ENCODE measurements around the gene SRSF9.
A peak's percentile ranks its signal among the peaks of the same experiment; 100 is the strongest.

Gene SRSF9

DNA sequence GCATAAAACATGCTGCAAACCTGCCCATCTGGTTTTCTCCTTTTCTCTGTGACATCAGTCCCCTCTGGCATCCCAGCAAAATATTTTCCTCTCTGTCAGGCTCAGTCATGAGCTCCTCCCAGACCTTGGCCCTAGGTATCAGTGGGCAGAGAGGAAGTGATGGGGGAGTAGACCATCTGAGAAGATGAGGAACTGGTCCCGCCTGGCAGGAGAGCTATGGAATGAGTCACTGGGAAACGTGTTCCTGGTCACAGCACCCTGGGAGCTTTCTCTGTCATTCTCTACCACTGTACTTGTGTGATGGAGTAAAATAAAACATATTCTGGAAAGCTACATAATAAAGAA, 5.0 kb upstream of the SRSF9 start:
- DNase-seq (ENCODE audit: low spot score) (peak; percentile 85), ATAC-seq (ENCODE audit: low read depth) (peak; percentile 90)
- Histone ChIP-seq H3K27me3 (ENCODE audit: insufficient read depth, poor library complexity, severe bottlenecking) (no peaks in the 10 kb centered on the region), H3K4me3 (ENCODE audit: severe bottlenecking) (no peak overlapping the region), H3K36me3 (ENCODE audit: low read depth) (no peaks in the 10 kb centered on the region), H3K27ac (ENCODE audit: poor library complexity, severe bottlenecking) (peak overlapping the region; percentile 71), H3K4me1 (ENCODE audit: insufficient read depth, poor library complexity, severe bottlenecking) (peaks cover 19% of the 10 kb centered on the region), H3K9me3 (ENCODE audit: severe bottlenecking) (no peaks in the 10 kb centered on the region)
- TF ChIP-seq, protein P1, sequence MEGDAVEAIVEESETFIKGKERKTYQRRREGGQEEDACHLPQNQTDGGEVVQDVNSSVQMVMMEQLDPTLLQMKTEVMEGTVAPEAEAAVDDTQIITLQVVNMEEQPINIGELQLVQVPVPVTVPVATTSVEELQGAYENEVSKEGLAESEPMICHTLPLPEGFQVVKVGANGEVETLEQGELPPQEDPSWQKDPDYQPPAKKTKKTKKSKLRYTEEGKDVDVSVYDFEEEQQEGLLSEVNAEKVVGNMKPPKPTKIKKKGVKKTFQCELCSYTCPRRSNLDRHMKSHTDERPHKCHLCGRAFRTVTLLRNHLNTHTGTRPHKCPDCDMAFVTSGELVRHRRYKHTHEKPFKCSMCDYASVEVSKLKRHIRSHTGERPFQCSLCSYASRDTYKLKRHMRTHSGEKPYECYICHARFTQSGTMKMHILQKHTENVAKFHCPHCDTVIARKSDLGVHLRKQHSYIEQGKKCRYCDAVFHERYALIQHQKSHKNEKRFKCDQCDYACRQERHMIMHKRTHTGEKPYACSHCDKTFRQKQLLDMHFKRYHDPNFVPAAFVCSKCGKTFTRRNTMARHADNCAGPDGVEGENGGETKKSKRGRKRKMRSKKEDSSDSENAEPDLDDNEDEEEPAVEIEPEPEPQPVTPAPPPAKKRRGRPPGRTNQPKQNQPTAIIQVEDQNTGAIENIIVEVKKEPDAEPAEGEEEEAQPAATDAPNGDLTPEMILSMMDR (IDR thresholded peaks at IDR 0.05; ENCODE audit: poor library complexity, severe bottlenecking), result no peak

DNA sequence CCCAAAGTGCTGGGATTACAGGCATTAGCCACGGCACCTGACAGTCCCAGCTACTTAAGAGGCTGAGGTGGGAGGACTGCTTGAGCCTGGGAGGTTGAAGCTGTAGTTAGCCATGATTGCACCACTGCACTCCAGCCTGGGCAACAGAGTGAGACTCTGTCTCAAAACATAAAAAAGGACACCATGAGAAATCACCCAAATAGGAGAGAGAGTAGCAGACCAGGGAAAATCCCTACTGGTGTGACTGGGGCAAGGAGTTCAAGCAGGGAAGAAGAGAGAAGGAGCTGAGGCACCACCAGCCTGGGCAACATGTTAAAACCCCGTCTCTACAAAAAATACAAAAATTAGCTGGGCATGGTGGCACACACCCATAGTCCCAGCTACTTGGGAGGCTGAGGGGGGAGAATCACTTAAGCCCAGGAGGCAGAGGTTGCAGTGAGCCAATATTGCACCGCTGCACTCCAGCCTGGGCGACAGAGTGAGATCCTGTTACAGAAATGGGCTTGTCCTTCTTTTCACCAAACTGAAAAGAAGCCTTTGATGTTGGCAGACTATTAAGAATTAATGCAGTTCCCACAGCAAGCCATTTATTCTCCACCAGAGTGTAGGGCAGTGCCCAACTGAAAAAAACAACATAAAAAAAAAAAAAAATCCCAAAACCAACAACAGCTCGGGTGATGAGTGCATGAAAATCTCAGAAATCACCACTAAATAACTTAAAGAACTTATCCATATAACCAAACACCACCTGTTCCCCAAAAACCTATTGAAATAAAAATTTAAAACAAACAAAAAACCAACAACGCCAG, 4.5 kb upstream of the SRSF9 start:
- ATAC-seq (ENCODE audit: low read depth) (no peak), DNase-seq (ENCODE audit: low spot score) (no peak)
- Histone ChIP-seq H3K4me3 (ENCODE audit: severe bottlenecking) (no peak overlapping the region), H3K27me3 (ENCODE audit: insufficient read depth, poor library complexity, severe bottlenecking) (no peaks in the 10 kb centered on the region), H3K4me1 (ENCODE audit: insufficient read depth, poor library complexity, severe bottlenecking) (peaks cover 19% of the 10 kb centered on the region), H3K27ac (ENCODE audit: poor library complexity, severe bottlenecking) (peak overlapping the region; percentile 71), H3K9me3 (ENCODE audit: severe bottlenecking) (no peaks in the 10 kb centered on the region), H3K36me3 (ENCODE audit: low read depth) (no peaks in the 10 kb centered on the region)
- TF ChIP-seq, protein P1 (IDR thresholded peaks at IDR 0.05; ENCODE audit: poor library complexity, severe bottlenecking), result no peak

- Histone ChIP-seq H3K4me1 (ENCODE audit: insufficient read depth, poor library complexity, severe bottlenecking) (peaks cover 19% of the 10 kb centered on the region), H3K27ac (ENCODE audit: poor library complexity, severe bottlenecking) (peak overlapping the region; percentile 71), H3K27me3 (ENCODE audit: insufficient read depth, poor library complexity, severe bottlenecking) (no peaks in the 10 kb centered on the region), H3K9me3 (ENCODE audit: severe bottlenecking) (no peaks in the 10 kb centered on the region), H3K4me3 (ENCODE audit: severe bottlenecking) (no peak overlapping the region), H3K36me3 (ENCODE audit: low read depth) (peaks cover 2% of the 10 kb centered on the region)
- DNase-seq (ENCODE audit: low spot score) (no peak), ATAC-seq (ENCODE audit: low read depth) (no peak)
- TF ChIP-seq, protein P1 (IDR thresholded peaks at IDR 0.05; ENCODE audit: poor library complexity, severe bottlenecking), result no peak
These were observed 3.0 kb upstream of the SRSF9 start for GRCh38 chr12:120472521-120472920.

DNA sequence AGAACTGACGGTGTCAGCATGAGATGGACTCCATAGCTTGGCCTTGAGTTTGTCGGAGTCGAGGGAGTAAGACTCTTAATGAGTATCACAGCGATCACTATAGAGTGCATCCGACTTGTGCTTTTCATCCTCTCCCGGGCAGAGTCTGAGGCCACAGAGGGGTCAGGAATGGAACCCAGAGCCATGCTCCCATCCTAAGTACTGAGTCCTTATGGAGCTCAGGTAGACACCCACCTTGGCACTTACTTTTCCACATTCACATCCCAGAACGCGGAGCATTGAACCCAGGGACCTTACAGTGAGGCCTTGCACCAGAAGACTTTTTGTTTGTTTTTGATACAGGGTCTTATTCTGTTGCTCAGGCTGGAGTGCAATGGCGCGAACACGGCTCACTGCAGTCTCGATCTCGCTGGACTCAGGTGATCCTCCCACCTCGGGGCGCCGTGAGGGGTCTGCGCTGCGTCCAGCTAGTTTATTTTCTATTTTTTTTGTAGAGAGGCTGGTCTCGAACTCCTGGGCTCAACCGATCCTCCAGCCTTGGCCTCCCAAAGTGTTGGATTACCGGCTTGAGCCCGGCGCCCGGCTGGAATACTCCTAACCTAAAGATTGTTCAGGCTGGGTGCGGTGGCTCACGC, 719 bp upstream of the SRSF9 start:
- TF ChIP-seq, protein P1 (IDR thresholded peaks at IDR 0.05; ENCODE audit: poor library complexity, severe bottlenecking), result no peak
- H3K4me3 ChIP-seq (ENCODE audit: severe bottlenecking), result peak overlapping the region; percentile 99

More for the DNA sequence above, 719 bp upstream of the SRSF9 start:
- H3K9me3 ChIP-seq (ENCODE audit: severe bottlenecking), result no peaks in the 10 kb centered on the region
- peak overlapping the region; percentile 88 for H3K27ac ChIP-seq (ENCODE audit: poor library complexity, severe bottlenecking)
- peaks cover 19% of the 10 kb centered on the region for H3K4me1 ChIP-seq (ENCODE audit: insufficient read depth, poor library complexity, severe bottlenecking)
- DNase-seq (ENCODE audit: low spot score) (no peak), ATAC-seq (ENCODE audit: low read depth) (peak; percentile 19)
- H3K27me3 ChIP-seq (ENCODE audit: insufficient read depth, poor library complexity, severe bottlenecking), result no peaks in the 10 kb centered on the region
- H3K36me3 ChIP-seq (ENCODE audit: low read depth), result peaks cover 24% of the 10 kb centered on the region
